C4-2B (cell line): Measurements from ENCODE around the gene CST3.

Experiments
- H3K27ac ChIP-seq: fragments of 450-650 bp; 2 replicates; pipeline ENCODE4 v1.5.1; 2017
- ZFX ChIP-seq: fragments of 450-650 bp; IDR thresholded peaks from 2 replicates; pipeline ENCODE4 v1.6.1; 2017
- TF ChIP-seq, protein P1 (sequence below): fragments of 450-650 bp; conservative IDR thresholded peaks from 2 replicates; pipeline ENCODE4 v1.5.1; 2017; ENCODE audit warnings: mild to moderate bottlenecking

CST3 gene

GRCh38 chr20:23629542-23630391 lies 8.0 kb downstream of the CST3 start:
- H3K27ac ChIP-seq: no peak overlapping the region

GRCh38 chr20:23629017-23629541 lies 8.7 kb downstream of the CST3 start:
- TF ChIP-seq, protein P1, sequence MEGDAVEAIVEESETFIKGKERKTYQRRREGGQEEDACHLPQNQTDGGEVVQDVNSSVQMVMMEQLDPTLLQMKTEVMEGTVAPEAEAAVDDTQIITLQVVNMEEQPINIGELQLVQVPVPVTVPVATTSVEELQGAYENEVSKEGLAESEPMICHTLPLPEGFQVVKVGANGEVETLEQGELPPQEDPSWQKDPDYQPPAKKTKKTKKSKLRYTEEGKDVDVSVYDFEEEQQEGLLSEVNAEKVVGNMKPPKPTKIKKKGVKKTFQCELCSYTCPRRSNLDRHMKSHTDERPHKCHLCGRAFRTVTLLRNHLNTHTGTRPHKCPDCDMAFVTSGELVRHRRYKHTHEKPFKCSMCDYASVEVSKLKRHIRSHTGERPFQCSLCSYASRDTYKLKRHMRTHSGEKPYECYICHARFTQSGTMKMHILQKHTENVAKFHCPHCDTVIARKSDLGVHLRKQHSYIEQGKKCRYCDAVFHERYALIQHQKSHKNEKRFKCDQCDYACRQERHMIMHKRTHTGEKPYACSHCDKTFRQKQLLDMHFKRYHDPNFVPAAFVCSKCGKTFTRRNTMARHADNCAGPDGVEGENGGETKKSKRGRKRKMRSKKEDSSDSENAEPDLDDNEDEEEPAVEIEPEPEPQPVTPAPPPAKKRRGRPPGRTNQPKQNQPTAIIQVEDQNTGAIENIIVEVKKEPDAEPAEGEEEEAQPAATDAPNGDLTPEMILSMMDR: no peak
- TF ChIP-seq ZFX: no peak
- H3K27ac ChIP-seq: no peak overlapping the region

More at GRCh38 chr20:23629542-23630391, 8.0 kb downstream of the CST3 start:
- TF ChIP-seq, protein P1: no peak
- TF ChIP-seq ZFX: no peak

DNA sequence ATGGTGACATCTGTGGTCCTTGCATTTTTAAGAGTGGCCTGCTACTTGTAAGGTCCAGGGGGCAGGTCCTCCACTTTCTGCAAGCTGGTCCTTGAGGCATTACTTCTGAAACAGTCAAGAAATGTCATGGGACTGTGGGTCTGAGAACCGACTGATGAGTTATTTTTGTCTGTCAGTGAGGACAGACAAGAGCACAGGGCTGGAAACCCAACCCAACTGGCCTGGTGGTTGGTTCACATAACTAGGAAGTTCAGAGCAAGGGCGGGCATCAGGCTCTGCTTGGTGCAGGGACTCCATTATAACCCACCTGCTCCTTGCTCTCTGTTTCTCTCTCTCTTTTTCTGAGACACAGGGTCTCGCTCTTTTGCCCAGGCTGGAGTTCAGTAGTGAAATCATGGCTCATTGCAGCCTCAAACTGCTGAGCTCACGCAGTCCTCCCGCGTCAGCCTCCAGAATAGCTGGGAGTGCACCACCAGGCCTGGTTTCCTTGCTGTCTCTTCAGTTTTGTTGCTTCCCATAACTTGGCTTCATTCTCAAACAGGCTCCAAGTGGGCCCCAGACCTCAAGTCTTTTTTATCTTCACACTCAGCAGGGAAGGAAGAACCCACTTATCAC lies 9.2 kb downstream of the CST3 start:
- H3K27ac ChIP-seq: no peak overlapping the region
- TF ChIP-seq, protein P1: no peak
- TF ChIP-seq ZFX: no peak

DNA sequence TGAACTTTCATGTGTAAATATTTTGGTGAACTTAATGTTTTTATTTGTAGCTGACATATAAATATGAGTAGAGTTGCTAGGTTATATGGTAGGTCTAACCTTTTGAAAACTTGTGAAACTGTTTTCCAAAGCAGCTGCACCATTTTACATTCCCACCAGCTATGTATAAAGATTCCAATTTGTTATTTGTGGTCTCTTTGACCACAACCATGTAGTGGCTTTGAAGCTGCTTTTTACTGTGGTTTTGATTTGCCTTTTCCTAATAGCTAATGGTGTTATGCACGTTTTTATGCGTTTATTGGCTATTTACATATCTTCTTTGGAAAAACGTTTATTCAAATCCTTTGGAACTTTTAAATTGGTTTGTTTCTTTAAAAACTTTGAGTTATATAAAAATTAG lies 10.3 kb downstream of the CST3 start:
- no peak overlapping the region for H3K27ac ChIP-seq
- no peak for TF ChIP-seq ZFX
- TF ChIP-seq, protein P1: no peak

GRCh38 chr20:23626040-23626620 lies 11.6 kb downstream of the CST3 start:
- no peak for TF ChIP-seq ZFX
- TF ChIP-seq, protein P1: no peak
- H3K27ac ChIP-seq: no peak overlapping the region

DNA sequence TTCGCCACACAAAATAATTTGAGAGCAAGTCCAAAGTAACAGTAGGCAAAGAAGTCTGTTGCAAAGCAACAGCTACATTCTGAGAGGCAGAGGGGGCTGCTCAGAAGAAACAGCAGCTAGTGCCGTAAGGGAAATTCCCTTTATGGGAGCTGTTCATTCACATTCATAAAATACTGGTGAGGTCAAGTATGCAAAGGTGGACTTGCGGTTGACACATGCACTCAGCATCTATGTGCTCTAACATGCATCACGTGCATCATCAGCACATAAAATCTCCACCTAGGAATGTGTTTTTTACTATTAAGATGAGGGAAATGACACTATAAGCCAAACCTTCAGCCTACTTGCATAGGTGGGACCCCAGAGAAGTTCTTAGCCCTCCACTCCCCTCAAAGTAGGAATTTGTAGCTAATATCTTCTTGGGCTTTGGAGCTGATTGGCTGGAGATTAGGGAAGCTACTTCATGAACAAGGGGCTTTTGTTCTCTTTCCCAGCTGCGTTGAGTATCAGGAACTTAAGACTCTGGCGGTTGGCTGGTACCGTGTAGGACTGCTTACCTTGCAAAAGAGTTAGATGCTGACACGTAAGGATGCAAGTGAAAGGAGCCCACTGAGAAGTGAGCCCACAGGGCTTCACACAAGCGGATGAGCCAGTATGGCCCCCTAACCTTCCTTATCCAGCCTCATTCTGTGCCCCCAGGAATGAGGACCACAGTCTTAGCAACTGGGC lies 12.4 kb downstream of the CST3 start:
- H3K27ac ChIP-seq: no peak overlapping the region

More for the DNA sequence above, 12.4 kb downstream of the CST3 start:
- no peak for TF ChIP-seq ZFX
- TF ChIP-seq, protein P1: no peak
